SU-DHL-6 (cell line): ENCODE data around the gene RNF5.

Source experiments
- EZH2phosphoT487 ChIP-seq: fragments of 200-600 bp; sonication (generic), shearing (Covaris generic); conservative IDR thresholded peaks from 2 replicates; pipeline ENCODE4 v1.6.1; 2018; ENCODE audit warnings: mild to moderate bottlenecking, antibody characterized with exemption, low read length, moderate library complexity, mixed read lengths
- TF ChIP-seq, protein P1 (sequence below): fragments of 200-600 bp; sonication (generic); IDR thresholded peaks from one replicate; pipeline ENCODE4 v1.5.1; 2017; ENCODE audit warnings: antibody characterized with exemption, mild to moderate bottlenecking, low read length, moderate library complexity; ENCODE audit not compliant: insufficient read depth, poor library complexity, severe bottlenecking

DNA sequence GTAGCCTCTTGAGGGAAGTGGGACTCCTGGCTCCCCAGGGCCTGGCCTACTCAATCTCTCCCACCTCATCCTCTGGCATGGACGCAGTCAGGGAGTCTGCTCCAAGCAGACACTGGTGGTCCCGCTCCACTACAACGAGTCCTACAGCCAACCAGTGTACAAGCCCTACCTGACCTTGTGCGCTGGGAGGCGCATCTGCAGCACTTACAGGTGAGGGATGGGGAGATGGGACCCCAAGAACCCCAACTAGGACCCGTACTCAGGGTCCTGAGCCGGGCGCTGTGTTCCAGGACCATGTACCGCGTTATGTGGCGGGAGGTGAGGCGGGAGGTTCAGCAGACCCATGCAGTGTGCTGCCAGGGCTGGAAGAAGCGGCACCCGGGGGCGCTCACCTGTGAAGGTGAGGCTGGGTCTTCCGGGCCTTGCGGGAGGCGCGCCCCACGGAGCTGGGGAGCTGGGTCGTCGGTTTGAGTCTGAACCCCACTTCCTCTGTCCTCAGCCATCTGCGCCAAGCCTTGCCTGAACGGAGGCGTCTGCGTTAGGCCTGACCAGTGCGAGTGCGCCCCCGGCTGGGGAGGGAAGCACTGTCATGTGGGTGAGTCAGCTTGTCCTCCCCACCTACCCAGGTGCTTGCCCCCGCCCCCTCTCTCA, 11.7 kb upstream of the RNF5 start:
- TF ChIP-seq, protein P1, sequence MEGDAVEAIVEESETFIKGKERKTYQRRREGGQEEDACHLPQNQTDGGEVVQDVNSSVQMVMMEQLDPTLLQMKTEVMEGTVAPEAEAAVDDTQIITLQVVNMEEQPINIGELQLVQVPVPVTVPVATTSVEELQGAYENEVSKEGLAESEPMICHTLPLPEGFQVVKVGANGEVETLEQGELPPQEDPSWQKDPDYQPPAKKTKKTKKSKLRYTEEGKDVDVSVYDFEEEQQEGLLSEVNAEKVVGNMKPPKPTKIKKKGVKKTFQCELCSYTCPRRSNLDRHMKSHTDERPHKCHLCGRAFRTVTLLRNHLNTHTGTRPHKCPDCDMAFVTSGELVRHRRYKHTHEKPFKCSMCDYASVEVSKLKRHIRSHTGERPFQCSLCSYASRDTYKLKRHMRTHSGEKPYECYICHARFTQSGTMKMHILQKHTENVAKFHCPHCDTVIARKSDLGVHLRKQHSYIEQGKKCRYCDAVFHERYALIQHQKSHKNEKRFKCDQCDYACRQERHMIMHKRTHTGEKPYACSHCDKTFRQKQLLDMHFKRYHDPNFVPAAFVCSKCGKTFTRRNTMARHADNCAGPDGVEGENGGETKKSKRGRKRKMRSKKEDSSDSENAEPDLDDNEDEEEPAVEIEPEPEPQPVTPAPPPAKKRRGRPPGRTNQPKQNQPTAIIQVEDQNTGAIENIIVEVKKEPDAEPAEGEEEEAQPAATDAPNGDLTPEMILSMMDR: no peak
- no peak for TF ChIP-seq EZH2phosphoT487
